Activated CD4-positive, alpha-beta T cell treated with anti-CD3 and anti-CD28 coated beads for 48 hours (primary cell): ENCODE measurements around the gene MS4A7.
A peak's percentile ranks its signal among the peaks of the same experiment; 100 is the strongest.
"Not testable (repeated sequence)": the region's sequence is repeated elsewhere in the genome, so short reads cannot be mapped to it uniquely, and the experiment has no call there.

Experiments used
- DNase-seq: peaks from one replicate; pipeline ENCODE4 v3.0.0-alpha.2; 2020

Gene MS4A7

GRCh38 chr11:60378354-60378753 is at the start of gene MS4A7:
Gene MS4A7 (plus strand): TSS chr11:60378532. CDS start chr11:60383142, 4,610 bp downstream.
- DNase-seq, result no peak

DNA sequence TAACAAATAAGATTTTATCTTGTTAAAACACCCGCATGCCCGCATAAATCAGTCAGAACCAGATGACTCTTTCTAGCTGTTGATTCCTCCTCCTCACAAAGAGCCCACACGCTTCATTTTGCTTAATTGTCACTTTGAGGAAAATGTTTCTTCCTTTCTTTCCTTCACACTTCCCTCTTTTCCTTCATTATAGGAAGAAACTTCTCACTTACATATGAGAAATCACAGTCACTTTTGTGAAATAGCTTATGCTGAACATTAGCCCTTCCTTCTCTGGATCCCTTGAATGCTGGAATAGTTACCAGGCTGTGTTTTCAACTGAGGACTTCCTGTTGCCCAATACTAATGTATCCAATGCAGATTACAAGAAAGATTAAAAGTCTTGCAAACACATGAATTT is 45.5 kb upstream of the MS4A7 start:
- DNase-seq, result no peak

DNA sequence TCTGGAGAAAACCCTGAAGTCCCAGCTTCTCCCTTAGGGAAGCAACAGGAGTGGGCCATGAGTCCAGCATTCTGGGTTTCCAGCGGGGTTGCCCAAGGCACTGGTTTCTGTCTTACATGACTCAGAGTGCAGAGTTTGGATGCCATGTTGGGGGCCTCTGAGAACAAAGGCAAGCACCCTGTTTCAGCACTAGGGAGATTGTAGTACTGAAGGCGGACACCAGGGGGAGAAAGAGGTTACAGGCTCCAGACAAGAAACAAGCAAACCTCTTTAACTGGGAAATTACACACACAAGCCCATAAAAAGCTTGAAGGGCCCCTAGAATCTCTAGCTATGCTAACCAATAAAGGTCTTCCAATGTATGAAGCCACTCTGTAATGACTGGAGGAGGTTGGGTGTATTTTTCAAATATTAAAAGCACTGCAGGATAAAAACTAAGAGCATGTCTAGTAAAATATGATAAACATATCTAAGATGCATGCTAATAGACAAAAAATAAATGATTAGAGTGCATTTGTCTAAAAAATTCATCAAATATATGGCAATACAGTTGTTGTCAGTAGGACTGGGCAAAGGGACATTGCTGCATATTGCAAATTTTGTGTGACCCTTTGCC is 44.2 kb upstream of the MS4A7 start:
- DNase-seq, result peak; percentile 83

- no peak for DNase-seq
Observed at GRCh38 chr11:60336767-60337391, 41.5 kb upstream of the MS4A7 start.

GRCh38 chr11:60338053-60338452 is 40.3 kb upstream of the MS4A7 start:
- no peak for DNase-seq

DNA sequence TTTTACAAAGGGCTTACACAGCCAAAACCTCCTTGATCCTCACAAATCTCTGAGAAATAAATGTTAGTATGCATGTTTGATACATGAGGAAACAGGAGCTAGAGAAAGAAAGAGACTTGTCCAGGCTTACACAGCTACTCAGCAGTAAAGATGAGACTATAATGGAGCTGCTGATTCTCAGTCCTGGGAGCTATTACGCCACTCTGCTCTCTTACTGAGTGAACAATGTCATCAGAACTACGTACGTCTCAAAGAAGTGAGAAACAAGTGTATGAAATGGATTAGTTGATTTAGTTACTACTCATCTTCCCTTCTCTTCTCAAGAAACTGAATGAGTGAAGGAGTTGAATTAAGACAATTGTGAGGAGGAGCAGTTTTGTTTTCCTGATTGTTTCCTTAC is 39.0 kb upstream of the MS4A7 start:
- DNase-seq, result no peak

- DNase-seq, result no peak
Observed at GRCh38 chr11:60343094-60343704, 35.1 kb upstream of the MS4A7 start.

- no peak for DNase-seq
Observed at GRCh38 chr11:60344146-60344545, 34.2 kb upstream of the MS4A7 start.

DNA sequence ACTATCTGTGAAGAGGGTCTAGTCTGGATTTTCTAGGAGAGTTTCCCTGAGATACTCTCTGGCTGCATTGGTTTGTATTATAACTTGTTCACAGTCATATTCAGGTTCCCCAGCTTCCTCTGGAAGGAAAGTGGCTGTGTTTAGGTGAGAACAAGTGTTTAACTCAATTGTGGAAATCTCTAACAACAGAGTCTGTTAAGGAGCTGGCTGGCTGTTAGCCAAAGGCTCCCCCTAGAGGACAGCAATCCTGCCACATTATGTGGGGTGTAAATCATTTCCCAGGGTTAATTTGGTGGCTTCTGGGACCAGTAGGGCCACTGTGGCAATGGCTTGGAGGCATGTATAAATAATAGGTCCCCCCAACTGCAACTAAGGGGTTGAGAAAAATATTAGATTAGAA is 32.8 kb upstream of the MS4A7 start:
- peak; percentile 45 for DNase-seq

DNA sequence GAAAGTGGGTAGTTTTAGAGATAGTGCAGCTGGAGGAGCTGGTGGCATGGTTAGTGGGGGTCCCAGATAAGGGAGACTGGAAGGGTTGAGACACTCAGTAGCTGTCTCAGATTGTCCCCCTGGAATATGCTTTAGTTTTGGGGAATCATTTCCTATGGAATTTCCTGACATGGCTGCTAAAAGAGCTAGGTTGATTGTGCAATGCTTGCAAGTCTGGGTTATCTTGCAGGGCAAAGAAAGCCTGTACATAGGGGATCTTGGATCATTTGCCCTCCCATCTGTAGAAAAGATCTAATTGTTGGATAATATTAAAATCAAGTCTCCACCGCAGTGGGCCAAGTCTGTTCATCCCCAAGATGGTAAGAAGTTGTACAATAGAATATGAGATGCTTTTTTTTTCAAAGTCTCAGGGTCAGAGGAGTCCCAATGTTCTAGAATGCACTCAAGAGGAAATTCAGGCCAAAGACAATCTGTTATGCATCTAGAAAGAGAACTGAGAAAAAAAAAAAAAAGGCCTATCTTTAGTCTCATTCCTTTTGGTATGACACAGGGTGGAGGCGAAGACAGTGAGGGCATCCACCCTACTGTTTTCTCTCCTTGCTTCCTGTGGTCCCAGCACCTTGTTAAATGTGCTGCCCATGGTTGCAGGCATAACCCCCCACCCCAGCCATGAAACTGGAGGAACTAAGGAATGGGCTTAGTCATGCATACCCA is 31.1 kb upstream of the MS4A7 start:
- DNase-seq, result no peak

GRCh38 chr11:60348116-60348515 is 30.2 kb upstream of the MS4A7 start:
- DNase-seq, result no peak

GRCh38 chr11:60349990-60350389 is 28.3 kb upstream of the MS4A7 start:
- no peak for DNase-seq

- DNase-seq, result no peak
Observed at GRCh38 chr11:60357771-60358170, 20.6 kb upstream of the MS4A7 start.

DNA sequence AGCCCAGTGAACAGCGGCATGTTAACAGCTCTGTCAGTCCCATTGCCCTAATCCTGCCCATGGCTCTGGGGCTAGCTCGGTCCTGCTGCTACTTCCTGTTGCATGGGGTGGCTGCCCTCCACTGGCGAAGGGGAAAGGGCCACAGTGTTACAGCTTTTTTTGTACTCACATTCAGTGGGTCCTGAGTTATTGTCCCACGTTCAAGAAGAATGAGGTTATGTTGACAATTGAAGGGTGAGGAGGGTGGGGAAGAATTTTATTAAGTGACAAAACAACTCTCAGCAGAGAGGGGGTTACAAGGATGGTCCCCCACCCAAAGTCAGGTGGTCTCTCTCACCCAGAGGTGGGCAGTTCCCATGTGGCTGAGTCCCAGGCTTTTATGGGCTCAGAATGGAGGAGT is 17.7 kb upstream of the MS4A7 start:
- DNase-seq, result no peak

- DNase-seq, result no peak
Observed at GRCh38 chr11:60362241-60362640, 16.1 kb upstream of the MS4A7 start.

- DNase-seq, result peak; percentile 67
Observed at GRCh38 chr11:60363542-60364470, 14.5 kb upstream of the MS4A7 start.

- DNase-seq, result not testable (repeated sequence)
Observed at GRCh38 chr11:60366262-60366904, 11.9 kb upstream of the MS4A7 start.

DNA sequence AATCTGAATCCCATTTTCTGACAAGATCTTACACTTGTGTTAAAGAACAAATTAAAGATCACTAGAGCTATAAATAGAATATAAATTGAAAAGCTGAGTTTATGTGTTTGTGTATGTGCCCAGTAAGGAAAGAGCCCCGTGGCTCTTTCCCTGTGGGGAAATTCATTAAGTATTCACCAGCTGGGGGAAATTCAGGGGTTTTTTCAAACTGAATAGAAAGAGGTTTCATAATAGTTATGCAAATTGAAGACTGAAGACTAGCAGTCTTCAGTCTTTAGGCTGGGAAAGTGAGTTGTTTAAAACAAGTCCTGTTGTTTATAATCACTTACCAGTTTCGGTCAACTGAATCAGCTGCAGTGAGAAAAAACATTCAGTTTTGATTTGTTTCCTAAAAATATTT is 11.3 kb upstream of the MS4A7 start:
- no peak for DNase-seq

- DNase-seq, result no peak
Observed at GRCh38 chr11:60367896-60368295, 10.4 kb upstream of the MS4A7 start.

GRCh38 chr11:60370252-60370810 is 8.0 kb upstream of the MS4A7 start:
- DNase-seq, result no peak

DNA sequence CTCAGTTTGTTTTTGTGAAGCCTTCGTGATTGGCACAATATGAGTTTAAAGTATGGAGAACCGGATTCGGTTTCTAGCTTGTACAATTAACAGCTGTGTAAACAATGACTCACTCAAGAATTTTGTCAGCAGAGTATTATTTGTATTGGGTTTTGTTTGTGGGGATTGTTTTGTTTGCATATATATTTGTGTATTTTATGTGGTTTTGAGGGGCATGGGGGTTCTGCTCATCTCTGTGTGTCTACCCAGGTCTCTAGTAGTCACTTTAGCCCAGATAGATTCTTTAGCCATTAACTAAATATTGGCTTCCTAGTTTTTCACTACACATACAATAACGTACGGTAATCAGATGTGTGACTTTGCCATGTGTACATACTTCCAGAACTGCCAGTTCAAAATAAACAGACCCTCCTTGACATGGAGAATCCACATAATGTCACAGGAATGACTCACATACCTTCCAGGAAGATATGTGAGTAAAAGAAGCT is 7.5 kb upstream of the MS4A7 start:
- no peak for DNase-seq

DNA sequence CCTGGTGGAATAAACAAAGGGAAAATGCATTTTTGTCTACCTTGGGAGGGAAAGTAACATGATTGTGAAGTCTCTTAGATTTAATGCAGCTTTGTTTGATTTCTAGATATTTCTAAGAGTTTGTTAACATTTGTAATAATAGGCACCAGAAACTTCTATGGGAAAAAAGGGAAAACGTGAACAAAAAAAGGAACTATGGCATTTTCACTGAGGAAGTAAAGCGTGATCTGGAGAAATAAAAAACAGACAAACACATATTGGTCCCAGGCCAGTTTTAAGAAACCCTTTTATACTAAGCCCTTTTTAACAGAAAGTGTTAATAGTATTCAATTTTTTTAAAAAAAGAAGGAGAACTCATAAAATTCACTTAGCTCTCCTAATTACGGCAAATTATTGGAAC is 6.9 kb upstream of the MS4A7 start:
- no peak for DNase-seq
